SHP77 (cell line): ENCODE measurements around the gene CDX4.
"Not testable (repeated sequence)": the region's sequence is repeated elsewhere in the genome, so short reads cannot be mapped to it uniquely, and the experiment has no call there.

Experiments used
- DNase-seq, 2 experiments: peaks; one replicate each; lab custom pipeline; 2025; lab: John Stamatoyannopoulos, UW

Gene CDX4, protein sequence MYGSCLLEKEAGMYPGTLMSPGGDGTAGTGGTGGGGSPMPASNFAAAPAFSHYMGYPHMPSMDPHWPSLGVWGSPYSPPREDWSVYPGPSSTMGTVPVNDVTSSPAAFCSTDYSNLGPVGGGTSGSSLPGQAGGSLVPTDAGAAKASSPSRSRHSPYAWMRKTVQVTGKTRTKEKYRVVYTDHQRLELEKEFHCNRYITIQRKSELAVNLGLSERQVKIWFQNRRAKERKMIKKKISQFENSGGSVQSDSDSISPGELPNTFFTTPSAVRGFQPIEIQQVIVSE

DNA sequence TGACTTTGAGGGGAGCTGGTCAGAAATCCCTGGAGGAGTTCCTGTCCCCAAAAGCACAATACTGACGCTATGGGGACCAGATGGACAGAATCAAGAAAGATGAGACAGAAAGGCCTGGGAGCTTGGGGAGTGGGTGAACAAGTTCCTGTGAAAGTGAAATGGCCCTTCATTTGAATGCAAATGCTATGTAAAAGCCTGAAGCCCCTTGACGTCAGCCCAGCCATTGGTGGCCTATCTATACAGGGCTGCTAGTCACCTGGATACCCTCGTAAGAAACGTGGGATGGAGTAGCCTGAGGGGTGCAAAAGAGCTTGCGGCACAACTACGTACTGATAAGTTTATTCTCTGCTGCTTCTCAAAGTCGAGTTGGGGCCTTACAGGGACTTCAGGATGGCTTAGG is at the start of gene CDX4:
Gene CDX4, plus strand, starts transcription at position 223 of the 400 bp plus-strand sequence. CDS start 201 bp downstream, outside the sequence.
- DNase-seq = no peak

DNA sequence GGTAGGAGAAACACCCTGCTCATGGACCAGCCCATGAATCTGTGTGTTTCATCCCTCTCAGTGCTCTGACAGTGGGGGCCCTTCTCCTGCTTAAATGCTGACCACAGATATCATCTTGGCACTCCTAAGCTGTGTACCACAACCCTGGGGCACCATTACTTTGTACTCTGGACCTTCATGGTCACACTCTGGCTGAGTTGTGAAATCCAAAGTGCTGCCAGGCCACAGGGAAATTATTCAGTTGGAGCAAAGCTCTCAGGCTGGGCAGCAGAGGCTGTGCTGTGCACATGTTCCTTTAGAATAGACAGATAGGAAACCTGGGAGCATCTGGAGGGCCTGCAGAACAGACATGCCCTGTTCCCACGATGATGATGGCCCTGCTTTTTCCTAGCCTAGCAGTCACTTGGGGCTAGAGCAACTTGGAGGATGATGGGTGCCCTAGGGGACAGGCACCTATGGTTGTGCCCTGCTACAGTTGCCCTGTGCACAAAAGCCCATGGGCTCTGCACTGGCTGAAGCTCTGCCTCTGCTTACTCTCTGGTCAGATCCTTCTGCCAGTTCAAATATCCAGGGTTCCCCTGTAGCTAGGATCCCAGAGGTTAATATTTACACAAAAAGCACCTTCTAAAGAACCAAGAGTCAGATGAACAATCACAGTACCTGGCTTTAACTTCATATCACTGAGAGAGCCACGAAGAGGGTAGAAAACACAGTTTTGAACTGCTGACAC is 48.5 kb upstream of the CDX4 start:
- DNase-seq = no peak

DNA sequence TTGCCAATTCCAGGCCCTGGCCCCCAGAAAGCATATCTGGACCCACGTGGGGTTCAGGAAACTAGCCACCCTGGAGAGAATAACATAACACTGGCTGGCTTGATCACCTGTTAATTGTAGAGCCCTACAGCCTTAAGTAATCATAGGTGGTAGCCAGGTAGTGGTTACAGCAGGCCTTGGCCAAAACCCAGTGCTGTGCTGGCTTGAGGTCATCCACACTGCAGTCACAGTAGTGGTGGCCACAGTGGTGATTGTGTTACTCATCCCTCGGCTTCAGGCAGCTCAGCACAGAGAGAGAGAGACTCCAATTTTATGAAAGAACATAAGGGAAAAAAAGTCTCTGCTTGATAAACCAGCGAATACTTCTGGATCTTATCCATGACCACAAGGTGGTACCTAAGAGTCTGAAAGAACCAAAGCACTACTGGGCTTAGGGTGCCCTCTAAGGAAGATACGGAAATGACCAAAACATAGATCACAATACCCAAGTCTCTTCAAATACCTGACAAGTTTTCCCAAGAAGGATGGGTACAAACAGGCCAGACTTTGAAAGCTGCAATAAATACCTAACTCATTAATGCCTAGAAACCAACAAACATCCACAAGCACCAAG is 46.6 kb upstream of the CDX4 start:
- DNase-seq = no peak

DNA sequence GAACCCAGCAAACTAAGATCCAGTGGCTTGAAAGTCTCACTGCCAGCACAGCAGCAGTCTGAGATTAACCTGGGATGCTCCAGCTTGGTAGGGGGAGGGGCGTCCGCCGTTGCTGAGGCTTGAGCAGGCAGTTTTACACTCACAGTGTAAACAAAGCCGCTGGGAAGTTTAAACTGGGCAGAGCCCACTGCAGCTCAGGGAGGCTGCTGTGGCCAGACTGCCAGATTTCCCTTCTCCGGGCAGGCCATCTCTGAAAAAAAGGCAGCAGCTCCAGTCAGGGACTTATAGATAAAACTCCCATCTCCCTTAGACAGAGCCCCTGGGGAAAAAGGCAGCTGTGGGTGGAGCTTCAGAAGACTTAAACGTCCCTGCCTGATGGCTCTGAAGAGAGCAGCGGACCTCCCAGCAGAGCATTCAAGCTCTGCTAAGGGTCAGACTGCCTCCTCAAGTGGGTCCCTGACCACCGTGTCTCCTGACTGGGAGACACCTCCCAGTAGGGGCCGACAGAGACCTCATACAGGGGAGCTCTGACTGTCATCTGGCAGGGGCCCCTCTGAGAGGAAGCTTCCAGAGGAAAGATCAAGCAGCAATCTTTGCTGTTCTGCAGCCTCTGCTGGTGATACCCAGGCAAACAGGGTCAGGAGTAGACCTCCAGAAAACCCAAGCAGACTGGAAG is 45.1 kb upstream of the CDX4 start:
- DNase-seq = peak in 1 of 2 experiments; percentile 9

DNA sequence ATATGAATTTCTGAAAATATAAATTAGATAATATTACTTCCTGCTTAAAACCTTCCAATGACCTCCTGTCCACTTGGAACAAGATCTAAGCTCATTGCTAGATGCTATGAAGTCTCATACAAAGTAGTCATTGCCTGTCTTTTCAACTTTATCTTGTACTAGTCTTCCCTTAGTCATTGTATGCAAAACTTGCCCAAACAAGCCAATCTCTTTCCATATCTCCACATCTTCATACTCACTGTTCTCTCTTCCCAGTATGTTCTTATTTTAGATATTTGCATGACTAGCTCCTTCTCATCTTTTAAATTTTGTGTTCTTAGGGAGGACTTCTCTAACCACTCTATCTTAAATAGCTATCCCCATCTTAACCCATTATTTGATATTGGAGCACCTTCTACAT is 33.9 kb upstream of the CDX4 start:
- DNase-seq = no peak

DNA sequence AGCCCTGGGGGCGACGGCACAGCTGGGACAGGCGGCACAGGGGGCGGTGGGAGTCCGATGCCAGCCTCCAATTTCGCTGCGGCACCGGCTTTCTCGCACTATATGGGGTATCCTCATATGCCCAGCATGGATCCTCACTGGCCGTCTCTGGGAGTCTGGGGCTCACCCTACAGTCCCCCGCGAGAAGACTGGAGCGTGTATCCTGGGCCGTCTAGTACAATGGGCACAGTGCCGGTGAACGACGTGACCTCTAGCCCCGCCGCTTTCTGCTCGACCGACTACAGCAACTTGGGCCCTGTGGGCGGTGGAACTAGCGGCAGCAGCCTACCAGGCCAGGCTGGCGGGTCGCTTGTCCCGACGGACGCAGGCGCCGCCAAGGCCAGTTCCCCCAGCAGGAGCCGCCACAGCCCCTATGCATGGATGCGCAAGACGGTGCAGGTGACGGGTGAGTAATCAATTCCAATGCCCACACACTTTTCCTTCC is 500 bp downstream of the CDX4 start:
- no peak for DNase-seq

DNA sequence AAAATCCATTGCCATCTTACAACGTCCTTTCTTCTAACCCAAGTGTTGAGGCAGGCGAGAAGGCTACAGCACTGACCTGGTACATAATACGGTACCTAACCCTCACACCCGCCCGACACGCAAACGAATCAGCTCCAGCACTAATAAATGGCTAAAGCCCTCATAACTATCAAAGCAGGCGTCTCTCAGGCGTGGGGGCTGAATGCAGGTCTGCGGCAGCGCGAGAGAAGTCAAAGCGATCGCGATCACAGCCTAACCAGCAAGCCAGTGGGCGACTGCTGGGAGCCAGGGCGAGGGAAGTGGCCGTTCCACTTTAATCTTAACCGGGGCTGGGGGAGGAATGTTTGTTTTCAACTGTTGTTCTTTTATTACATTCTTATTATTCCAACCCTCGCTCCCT is 1.5 kb downstream of the CDX4 start:
- DNase-seq = no peak

DNA sequence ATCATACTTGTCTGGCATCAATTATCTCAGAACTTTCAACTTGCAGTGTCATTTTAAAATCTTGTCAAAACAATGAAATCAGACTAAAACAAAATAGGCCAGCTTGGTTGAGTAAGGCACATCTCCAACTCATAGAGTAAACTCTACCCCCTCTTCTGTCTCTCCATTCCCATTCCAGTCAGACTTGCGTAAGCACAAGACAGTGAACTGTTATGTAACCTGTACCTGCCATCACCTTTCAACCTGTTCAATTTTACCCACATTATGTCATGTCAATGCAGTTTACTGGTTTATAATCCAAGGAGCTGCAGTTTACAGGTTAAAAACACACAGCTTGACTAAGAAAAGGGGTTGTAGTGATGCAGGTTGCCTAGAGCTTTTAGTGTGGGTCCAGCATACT is 8.3 kb downstream of the CDX4 start:
- DNase-seq = no peak

DNA sequence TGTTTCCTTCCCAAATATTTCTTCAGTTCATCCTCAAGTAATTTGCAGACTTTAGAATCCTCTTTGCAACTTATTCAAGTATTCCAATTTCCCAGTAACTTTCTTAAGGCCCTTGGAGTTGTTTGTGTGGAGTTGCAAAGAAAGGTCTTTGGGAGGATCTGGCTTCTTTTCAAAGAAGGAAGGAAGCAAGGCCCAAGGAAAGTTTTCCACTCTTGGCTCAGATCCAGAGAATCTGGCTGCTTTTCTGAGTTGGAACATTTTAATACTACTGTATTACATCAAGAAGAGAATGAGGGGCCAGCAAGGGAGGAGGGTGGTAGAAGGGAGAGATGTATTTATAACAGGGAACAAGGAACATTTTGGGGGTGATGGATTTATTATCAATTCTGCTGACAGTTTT is 10.5 kb downstream of the CDX4 start:
- no peak for DNase-seq

DNA sequence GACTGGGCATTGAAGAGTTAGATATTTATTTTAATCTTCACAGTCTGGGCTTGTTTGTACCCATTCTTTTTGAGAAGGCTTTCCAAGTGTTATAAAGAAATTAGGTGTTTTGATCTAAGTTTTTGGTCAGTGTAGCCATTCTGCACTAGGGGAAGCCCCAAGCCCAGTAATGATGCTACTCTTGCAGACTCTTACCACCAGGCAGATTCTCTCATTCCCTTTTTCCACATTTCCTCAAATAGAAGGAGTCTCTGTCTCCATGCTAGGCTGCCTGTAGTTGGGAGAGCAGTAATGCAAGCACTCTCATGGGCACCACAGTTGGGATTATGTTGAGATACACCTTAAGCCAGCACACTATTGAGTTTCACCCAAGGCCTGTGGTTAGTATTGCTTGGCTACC is 21.5 kb downstream of the CDX4 start:
- no peak for DNase-seq

DNA sequence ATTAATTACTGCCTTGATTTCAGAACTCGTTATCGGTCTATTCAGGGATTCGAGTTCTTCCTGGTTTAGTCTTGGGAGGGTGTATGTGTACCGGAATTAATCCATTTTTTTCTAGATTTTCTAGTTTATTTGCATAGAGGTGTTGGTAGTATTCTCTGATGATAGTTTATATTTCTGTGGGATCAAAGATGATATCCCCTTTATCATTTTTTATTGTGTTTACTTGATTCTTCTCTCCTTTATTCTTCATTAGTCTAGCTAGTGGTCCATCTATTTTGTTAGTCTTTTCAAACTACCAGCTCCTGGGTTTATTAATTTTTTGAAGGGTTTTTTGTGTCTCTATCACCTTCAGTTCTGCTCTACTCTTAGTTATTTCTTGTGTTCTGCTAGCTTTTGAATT is 32.1 kb downstream of the CDX4 start:
- no peak for DNase-seq

DNA sequence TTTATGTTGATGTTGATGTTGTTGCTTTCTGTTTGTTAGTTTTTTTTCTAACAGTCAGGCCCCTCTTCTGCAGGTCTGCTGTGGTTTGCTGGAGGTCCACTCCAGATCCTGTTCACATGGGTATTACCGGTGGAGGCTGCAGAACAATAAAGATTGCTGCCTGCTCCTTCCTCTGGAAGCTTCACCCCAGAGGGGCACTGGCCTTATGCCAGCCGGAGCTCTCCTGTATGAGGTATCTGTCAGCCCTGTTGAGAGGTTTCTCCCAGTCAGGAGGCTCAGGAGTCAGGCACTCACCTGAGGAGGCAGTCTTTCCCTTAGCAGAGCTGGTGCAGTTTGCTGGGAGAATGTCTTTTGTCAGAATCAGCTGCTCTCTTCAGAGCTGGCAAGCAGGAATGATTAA is 34.7 kb downstream of the CDX4 start:
- no peak for DNase-seq

DNA sequence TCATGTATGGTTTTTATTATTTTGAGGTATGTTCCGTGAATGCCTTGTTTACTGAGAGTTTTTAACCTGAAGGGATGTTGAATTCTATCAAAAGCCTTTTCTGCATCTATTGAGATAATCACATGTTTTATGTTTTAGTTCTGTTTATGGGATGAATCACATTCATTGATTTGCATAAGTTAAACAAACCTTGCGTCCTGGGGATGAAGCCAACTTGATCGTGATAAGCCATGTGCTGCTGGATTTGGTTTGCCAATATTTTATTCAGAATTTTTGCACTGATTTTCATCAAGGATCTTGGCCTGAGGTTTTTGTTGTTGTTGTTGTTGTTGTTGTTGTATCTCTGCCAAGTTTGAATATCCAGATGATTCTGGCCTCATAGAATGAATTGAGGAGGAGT is 43.8 kb downstream of the CDX4 start:
- no peak for DNase-seq

DNA sequence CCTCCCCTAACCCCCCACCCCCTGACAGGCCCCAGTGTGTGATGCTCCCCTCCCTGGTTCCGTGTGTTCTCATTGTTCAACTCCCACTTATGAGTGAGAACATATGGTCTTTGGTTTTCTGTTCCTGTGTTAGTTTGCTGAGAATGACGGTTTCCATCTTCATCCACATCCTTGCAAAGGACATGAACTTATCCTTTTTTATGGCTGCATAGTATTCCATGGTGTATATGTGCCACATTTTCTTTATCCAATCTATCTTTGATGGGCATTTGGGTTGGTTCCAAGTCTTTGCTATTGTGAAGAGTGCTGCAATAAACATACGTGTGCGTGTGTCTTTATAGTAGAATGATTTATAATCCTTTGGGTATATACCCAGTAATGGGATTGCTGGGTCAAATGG is 45.3 kb downstream of the CDX4 start:
- not testable (repeated sequence) for DNase-seq
